HG02798 (cell line): ENCODE results near the gene GPR180.
"Not testable (repeated sequence)": the region's sequence is repeated elsewhere in the genome, so short reads cannot be mapped to it uniquely, and the experiment has no call there.

Experiments
- ATAC-seq: cut with Tn5 transposase; IDR thresholded peaks from one replicate; pipeline ENCODE4 v1.9.1; 2021; ENCODE audit warnings: mild to moderate bottlenecking; ENCODE audit not compliant: unreplicated experiment, poor library complexity

The GPR180 gene

GRCh38 chr13:94595950-94596574, 5.6 kb upstream of the GPR180 start, which contains the start of gene TGDS:
Gene TGDS, minus strand, starts transcription at chr13:94596152. Its CDS starts 16 bp downstream, at chr13:94596136.
- peak; percentile 99 for ATAC-seq

DNA sequence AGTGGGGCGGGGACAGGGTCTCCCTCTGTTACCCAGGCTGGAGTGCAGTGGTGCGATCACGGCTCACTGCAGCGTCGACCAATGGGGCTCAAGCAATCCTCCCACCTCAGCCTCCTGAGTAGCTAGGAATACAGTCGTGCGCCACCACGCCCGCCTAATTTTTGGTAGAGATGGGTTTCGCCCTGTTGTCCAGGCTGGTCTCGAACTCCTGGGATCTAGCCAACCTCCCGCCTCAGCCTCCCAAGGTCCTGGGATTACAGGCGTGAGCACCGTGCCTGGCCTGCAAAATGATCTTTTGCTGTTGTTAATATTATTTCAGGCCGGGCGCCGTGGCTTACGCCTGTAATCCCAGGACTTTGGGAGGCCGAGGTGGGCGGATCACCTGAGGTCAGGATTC, 5.1 kb upstream of the GPR180 start:
- no peak for ATAC-seq

DNA sequence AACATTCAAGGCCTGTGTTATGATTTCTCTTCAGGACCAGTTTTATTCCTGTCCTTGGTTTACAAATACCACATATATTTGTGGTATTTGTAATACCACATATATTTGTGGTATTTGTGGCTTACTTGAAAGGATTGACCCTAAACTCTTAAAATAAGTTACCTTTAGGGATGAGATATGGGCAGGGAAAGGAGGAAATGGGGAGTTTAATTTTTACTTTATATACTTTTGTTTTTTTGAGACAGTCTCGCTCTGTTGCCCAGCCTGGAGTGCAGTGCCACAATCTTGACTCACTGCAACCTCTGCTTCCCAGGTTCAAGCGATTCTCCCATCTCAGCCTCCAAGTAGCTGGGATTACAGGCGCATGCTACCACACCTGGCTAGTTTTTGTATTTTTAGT, 3.4 kb upstream of the GPR180 start:
- no peak for ATAC-seq

DNA sequence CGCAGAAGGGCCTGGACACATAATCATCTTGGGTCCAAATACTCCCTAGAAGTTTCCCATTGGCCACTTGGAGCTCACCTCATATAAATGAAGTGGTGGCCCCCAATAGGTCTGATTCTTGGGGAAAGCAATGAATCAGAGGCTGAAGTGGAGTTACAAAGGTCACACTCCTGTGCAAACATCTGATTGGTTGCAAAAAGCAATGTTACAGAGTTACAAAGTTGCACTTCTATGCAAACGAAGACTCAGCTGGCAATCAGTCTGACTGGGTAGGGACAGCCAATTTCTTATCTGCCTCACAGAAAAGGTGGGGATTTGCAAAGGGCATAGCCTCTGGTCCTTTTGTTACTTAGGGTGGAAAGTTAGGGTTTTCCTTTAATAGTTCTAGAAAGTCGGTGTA, 1.8 kb upstream of the GPR180 start:
- ATAC-seq = no peak

GRCh38 chr13:94602467-94602866, 810 bp downstream of the GPR180 start:
- no peak for ATAC-seq

DNA sequence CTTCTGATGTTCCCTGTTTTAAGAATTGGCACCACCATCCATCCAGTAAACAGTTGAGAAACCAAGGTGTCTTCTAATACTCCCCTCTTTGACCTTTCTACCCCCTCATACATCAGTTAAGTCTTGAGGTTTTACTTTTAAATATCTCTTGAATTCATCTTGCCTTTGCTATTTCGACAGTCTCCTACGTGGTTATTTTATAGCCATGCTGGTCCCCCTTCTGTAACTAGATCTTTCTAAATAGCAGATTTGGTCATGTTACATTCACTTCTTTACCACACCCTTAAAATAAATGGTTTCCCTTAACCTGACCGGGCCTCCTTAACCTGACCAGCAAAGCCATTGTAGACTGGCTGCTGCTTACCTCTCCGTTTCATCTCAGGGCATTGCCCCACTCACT, 5.4 kb downstream of the GPR180 start:
- ATAC-seq = no peak

GRCh38 chr13:94607939-94608338, 6.3 kb downstream of the GPR180 start:
- no peak for ATAC-seq

- no peak for ATAC-seq
These were observed 6.9 kb downstream of the GPR180 start for GRCh38 chr13:94608586-94608985.

DNA sequence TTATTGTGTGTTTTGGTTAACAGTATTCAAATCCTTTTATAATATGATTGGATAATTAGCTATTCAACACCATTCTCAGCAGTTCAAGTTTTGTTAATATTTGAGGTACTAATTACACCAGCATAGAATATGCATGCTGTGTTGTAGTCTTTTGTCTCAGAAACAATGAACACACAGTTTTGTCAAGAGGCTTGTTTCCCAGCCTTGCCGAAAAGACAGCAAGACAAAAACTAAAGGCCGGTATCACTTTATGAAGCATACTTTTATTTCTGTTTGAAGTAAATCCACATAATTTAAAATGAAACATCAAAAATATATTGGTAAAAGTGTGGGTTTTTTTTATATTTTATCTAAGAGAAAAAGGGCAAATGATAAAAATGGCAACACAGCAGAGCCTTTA, 7.5 kb downstream of the GPR180 start:
- no peak for ATAC-seq

DNA sequence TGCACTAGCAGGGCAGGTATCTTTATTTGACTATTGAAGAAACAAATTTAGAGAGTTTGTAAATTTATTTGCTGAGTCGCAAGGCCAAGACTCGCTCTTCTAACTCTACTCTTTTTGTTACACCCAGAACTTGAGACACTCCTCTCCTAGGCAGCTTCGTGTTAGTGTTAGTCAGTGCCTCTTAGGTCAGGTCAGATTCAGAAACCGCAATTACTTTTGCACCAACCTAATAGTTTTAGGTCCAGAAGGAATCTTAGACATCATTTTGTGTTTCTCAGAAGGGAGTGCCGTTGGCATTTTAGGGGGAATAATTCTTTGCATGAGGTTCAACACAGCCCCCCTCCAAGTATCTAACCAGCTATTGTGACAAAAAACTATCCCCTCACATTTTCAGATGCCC, 8.8 kb downstream of the GPR180 start:
- no peak for ATAC-seq

GRCh38 chr13:94612050-94612449, 10.4 kb downstream of the GPR180 start:
- no peak for ATAC-seq

DNA sequence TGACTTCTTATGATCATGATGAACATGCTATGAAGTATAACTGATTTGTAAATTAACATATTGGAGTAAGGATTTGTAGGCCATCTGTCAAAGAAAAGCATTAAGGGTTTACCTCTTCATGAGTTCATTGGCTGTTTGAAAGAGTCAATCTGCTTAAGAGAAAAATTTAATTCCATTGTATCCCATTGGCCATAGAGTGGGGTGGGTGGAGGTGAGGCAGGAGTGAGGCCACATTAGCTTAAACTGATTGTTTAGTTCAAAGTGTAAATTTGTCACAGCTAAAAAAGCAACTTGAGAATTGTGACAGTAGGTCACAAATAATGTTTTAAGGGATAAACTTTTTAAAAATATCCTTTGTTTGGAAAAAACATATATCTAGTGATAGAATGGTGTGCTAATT, 11.4 kb downstream of the GPR180 start:
- no peak for ATAC-seq

- peak; percentile 66 for ATAC-seq
These were observed 15.8 kb downstream of the GPR180 start for GRCh38 chr13:94617389-94618000.

- ATAC-seq = peak; percentile 82
These were observed 18.7 kb downstream of the GPR180 start for GRCh38 chr13:94620286-94620896.

DNA sequence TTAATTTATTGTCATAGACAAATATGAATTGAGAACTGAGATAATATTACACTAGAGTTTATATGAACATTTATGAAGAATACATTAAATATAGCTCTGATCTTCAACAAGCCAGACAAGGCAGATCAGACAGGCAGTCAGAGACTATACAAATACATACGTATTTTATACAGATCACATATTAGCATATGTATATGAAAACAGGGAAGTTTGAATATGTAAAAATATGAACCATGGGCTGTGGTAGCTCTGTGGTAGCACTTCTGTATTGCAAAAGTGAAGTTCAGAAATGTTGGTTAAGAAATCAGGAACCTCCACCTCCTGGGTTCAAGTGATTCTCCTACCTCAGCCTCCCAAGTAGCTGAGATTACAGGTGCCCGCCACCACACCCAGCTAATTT, 20.7 kb downstream of the GPR180 start:
- ATAC-seq = no peak

DNA sequence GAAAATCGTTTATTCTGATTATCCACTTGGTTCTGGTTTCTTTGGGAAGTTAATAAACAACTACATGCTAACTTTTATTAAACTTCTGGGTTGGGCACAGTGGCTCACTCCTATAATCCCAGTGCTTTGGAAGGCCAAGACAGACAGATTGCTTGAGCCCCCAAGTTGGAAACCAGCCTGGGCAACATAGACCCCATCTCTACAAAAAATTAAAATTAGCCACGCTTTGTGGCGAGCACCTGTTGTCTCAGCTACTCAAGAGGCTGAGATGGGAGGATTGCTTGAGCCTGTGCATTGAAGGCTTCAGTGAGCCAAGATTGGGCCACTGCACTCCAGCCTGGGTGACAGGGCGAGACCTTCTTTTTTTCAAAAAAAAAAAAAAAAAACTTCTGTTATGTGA, 21.7 kb downstream of the GPR180 start:
- no peak for ATAC-seq

GRCh38 chr13:94630858-94631257, 29.2 kb downstream of the GPR180 start:
- ATAC-seq = no peak

DNA sequence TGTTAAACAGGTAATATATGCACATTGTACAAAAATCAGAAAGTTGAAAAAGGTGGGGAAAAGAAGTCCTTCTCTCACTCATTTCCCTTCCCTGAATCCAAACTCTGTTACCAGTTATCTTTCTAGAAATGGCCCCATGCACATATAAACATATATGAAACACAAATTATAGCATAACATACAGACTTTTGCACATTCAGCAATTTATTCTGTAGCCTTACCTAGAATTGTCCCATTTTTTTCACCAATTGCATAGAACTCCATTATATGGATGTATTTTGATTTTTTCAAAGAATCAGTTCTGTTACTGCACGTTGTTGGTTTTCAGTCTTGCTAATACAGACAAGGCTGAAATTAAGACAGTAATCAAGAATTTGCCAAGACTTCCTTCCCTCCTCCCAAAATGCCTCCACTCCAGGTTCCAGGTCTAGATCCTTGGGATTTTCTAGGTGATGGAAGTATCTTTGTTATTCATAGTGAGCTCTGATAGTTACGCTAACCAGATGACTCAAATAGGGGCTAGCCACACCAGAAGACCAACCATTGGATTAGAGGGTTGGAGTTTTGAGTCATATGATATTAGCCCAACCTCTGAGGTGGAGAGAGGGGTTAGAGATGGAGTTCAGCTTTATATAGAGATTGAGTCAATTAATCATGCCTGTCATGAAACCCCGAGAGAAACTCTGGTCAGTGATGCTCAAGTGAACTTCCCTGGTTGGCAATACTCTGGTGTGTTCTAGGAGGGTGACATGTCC, 30.7 kb downstream of the GPR180 start:
- ATAC-seq = no peak

GRCh38 chr13:94636096-94636495, 34.4 kb downstream of the GPR180 start:
- ATAC-seq = peak; percentile 39

DNA sequence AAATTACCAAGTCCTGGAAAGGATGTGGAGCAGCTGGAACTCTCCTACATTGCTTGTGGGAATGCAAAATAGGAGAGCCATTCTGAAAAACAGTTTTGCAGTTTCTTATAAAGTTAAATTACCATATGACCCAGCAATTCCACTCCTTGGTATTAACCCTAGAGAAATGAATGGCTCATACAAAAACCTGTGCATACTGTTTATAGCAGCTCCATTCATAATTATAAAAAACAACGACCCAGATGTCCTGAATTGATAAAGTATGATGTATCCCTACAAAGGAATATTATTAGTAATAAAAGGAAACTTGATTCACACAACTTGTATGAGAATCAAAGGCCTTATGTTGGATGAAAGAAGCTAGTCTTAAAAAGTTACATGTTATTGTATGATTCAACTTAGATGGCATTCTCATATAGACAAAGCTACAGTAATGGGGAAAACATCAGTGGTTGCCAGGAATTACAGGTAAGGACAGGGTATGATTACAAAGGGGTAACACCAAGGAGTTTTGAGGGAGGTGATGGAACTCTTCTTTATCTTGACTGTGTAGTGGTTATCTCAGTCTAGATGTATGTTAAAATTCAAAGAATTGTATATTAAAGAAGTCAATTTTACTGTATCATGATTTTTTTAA, 35.4 kb downstream of the GPR180 start:
- no peak for ATAC-seq

DNA sequence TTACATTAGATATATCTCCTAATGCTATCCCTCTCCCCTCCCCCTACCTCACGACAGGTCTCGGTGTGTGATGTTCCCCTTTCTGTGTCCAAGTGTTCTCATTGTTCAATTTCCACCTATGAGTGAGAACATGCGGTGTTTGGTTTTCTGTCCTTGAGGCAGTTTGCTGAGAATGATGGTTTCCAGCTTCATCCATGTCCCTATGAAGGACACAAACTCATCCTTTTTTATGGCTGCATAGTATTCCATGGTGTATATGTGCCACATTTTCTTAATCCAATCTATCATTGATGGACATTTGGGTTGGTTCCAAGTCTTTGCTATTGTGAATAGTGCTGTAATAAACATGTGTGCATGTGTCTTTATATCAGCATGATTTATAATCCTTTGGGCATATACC, 36.0 kb downstream of the GPR180 start:
- ATAC-seq = not testable (repeated sequence)
